Naive thymus-derived CD8-positive, alpha-beta T cell (primary cell): ENCODE data around the gene SHFL. TPM values are rescaled to one million over a fixed set of nuclear protein-coding genes. Genes with fewer than 3 reads are reported as not detected.

ENCODE experiments used
- ATAC-seq, 2 donors: fragments of 150-1000 bp; cut with Tn5 transposase in 1 of 2; sonication (Bioruptor Pico), chemical (Tn5 transposase) in 1 of 2; 1 replicate in 1 of 2; 2 replicates in 1 of 2; pipeline ENCODE4 v1.10.0; 2021; ENCODE audit warnings: mild to moderate bottlenecking in 2 of 2, moderate library complexity in 2 of 2
- POLR2A ChIA-PET: fragments of 350-600 bp; sonication (Branson Sonifier 250); formaldehyde crosslinking; loops from one replicate; lab custom pipeline; 2021; ENCODE audit warnings: antibody characterized with exemption; lab: Charles Lee
- DNase-seq, 10 donors: peaks; one replicate each; pipeline versions ENCODE4 v3.0.0 to v3.0.0-alpha.2; 2020 to 2022
- H3K27ac Mint-ChIP-seq, 10 donors: one replicate each; pipeline ENCODE4 v1.8.0; 2020 to 2022; ENCODE audit warnings: mild to moderate bottlenecking in 10 of 10, mixed read lengths in 10 of 10, moderate library complexity in 4 of 10, inconsistent platforms in 1 of 10
- H3K27me3 Mint-ChIP-seq, 5 donors: one replicate each; pipeline ENCODE4 v1.8.0; 2021 to 2022; ENCODE audit warnings: mixed read lengths in 5 of 5
- H3K36me3 Mint-ChIP-seq, 3 donors: one replicate each; pipeline ENCODE4 v1.8.0; 2020 to 2022; ENCODE audit warnings: mixed read lengths in 3 of 3, mild to moderate bottlenecking in 2 of 3, inconsistent platforms in 1 of 3
- H3K4me1 Mint-ChIP-seq, 4 donors: one replicate each; pipeline ENCODE4 v1.8.0; 2021 to 2022; ENCODE audit warnings: mixed read lengths in 4 of 4
- H3K4me3 Mint-ChIP-seq, 10 donors: one replicate each; pipeline ENCODE4 v1.8.0; 2020 to 2022; ENCODE audit warnings: mild to moderate bottlenecking in 10 of 10, mixed read lengths in 10 of 10, moderate library complexity in 6 of 10, inconsistent platforms in 1 of 10
- H3K9me3 Mint-ChIP-seq, 9 donors: one replicate each; pipeline ENCODE4 v1.8.0; 2020 to 2022; ENCODE audit warnings: mixed read lengths in 9 of 9, mild to moderate bottlenecking in 3 of 9, inconsistent platforms in 1 of 9, moderate library complexity in 1 of 9
- polyA plus RNA-seq, 3 donors: library from polyadenylated mRNA; unstranded; fragments of 300-500 nt; fragmentation: Illumina TruSeq; gene quantifications; one replicate each; pipeline ENCODE4 v1.2.3, GENCODE V29; 2021
- total RNA-seq, 8 experiments: library from RNA in 2 of 8; stranded (reverse) in 2 of 8; gene quantifications; one replicate each; pipeline ENCODE4 v1.2.3 and lab custom pipeline; 2021 to 2026

SHFL gene
- total and polyA plus RNA-seq, 5 experiments from 2014 or later: 32.0 to 113 (median 51.3) TPM

DNA sequence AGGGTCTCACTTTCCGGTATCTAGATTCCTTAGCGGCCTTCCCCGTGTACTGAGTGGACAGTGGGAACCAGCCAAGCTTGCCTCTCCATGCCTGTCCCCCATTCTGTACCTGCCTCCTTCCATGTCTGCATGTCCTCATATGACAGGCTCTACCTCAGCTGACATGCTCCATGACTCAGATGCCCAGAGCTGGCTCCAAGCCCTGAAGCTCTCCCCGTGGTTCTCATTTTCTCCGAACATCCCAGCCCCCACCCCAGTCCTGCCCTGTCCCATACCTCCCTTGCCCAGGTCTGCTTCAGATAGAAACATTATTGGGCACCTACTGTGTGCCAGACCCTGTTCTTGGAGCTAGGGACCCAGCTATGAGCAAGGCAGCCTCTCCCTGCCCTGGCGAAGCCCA, 17.1 kb upstream of the SHFL start:
- Mint-ChIP-seq H3K4me3 (no peak overlapping the region), H3K9me3 (peaks cover 0 to 4% (median 0%) of the 10 kb centered on the region in 9 donors), H3K27me3 (peaks cover 0 to 9% (median 5%) of the 10 kb centered on the region in 5 donors), H3K36me3 (no peaks in the 10 kb centered on the region), H3K4me1 (peaks cover 0 to 4% (median 1%) of the 10 kb centered on the region in 4 donors), H3K27ac (peak overlapping the region in 1 of 10 donors; percentile 69)
- POLR2A ChIA-PET: no interaction called here
- DNase-seq (no peak), ATAC-seq (no peak)

DNA sequence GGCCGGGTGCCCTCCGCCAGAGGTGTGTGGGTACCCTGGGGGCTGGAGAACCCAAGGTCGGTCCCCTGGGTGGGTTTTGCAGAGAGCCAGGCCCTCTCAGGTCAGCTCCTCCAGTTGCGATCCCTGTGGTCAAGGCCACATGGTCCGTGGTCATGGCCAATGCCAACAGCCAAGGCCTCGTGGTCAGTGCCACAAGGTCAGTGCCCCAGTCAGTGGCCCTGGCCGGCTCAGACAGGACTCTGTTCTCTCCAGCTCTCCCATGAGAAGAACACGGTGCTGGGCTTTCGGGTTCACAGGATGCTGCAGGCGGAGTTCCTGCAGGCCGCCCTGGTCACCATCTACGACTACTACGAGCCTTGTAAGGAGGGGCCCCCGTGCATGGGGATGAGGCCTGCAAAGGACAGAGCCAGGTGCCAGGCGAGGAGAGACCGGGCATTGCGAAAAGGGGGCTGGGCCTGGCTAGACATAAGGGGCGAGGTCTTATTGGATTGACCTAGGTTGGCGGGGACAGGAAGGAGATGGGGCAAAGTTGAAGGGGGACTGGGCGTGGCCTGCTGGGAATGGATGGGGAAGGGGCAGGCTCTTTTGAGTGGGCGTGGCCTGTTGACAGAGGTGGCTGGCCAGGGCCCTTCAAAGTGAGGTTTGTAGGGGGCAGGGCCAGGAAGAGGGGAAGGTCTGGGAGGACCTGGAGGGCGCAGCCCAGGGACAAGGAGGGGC, 15.2 kb upstream of the SHFL start:
- POLR2A ChIA-PET: no interaction called here
- Mint-ChIP-seq H3K27ac (no peak overlapping the region), H3K27me3 (peaks cover 0 to 7% (median 3%) of the 10 kb centered on the region in 5 donors), H3K9me3 (peaks cover 0 to 4% (median 0%) of the 10 kb centered on the region in 9 donors), H3K36me3 (no peaks in the 10 kb centered on the region), H3K4me1 (peaks cover 0 to 4% (median 1%) of the 10 kb centered on the region in 4 donors), H3K4me3 (no peak overlapping the region)
- DNase-seq (no peak), ATAC-seq (no peak)

DNA sequence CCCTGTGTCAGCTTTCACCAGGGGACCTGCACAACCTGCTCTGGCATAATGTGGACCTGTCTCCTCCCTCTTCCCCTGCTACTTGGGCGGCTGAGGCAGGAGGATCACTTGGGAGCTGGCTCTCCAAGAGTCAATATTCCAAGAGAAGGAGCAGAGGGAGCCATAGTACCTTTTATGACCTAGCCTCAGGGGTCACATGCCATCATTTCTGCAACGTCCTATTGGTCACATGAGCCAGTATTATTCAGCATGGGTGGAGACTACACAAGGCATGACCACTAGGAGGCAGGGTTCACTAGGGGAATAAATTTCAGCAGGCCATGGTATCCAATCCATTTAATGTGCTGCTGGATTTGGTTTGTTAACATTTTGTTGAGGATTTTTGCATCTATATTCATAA, 12.0 kb upstream of the SHFL start:
- H3K9me3 Mint-ChIP-seq: peaks cover 0 to 7% (median 0%) of the 10 kb centered on the region in 9 donors
- peaks cover 0 to 2% (median 0%) of the 10 kb centered on the region in 4 donors for H3K4me1 Mint-ChIP-seq
- no peak overlapping the region for H3K4me3 Mint-ChIP-seq
- no peaks in the 10 kb centered on the region for H3K36me3 Mint-ChIP-seq
- peaks cover 0 to 2% (median 0%) of the 10 kb centered on the region in 5 donors for H3K27me3 Mint-ChIP-seq
- POLR2A ChIA-PET: interaction anchor here (0.8 kb wide), 1 partner anchor 16 kb away, joined by 3 read pairs; no protein-coding TSS in a partner anchor
- no peak overlapping the region for H3K27ac Mint-ChIP-seq
- ATAC-seq (peak; percentile 80 to 83), DNase-seq (peak in 9 of 10 donors; percentile 27 to 73 (median 50))

DNA sequence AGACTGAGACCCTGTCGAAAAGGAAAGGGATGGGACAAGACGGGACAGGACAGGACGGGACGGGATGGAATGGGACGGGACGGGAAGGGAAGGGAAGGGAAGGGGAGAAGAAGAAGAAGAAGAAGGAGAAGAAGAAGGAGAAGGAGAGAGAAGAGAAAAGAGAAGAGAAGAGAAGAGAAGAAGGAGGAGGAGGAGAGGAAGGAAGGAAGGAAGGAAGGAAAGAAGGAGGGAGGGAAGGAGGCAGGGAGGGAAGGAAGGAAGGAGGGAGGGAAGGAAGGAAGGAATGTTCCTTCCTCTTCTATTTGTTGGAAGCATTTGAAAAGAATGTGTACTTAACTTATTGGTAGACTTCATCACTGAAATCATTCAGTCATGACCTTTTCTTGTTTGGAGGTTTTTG, 9.6 kb upstream of the SHFL start:
- peaks cover 0 to 2% (median 0%) of the 10 kb centered on the region in 5 donors for H3K27me3 Mint-ChIP-seq
- peaks cover 0 to 7% (median 0%) of the 10 kb centered on the region in 9 donors for H3K9me3 Mint-ChIP-seq
- H3K27ac Mint-ChIP-seq: no peak overlapping the region
- H3K4me3 Mint-ChIP-seq: no peak overlapping the region
- DNase-seq (no peak), ATAC-seq (no peak)
- POLR2A ChIA-PET: no interaction called here
- H3K4me1 Mint-ChIP-seq: peaks cover 0 to 2% (median 0%) of the 10 kb centered on the region in 4 donors
- H3K36me3 Mint-ChIP-seq: no peaks in the 10 kb centered on the region

DNA sequence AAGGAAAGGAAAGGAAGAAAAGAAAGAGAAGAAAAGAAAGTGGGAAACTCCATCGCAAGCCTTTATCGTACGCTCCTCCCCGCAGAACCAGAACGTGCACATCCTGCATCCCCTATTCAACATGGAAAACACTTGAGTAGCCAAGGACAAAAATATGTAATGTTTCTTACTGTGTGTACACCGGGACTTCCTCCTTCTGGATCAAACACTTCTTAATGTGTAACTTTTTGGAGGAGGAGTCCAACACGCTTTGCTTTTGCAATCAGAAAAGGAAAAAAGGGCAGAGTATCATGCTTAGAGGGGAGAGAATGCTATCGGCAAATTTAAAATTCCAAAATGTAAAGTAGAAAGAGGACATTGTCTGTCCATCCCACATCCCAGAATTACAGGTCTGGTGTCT, 7.8 kb upstream of the SHFL start:
- H3K36me3 Mint-ChIP-seq: no peaks in the 10 kb centered on the region
- DNase-seq: no peak
- POLR2A ChIA-PET: interaction anchor here (0.5 to 0.7 kb wide), 2 partner anchors 412 to 489 kb away, joined by 5 read pairs; no protein-coding TSS in a partner anchor
- H3K27me3 Mint-ChIP-seq: peaks cover 0 to 1% (median 0%) of the 10 kb centered on the region in 5 donors
- no peak overlapping the region for H3K27ac Mint-ChIP-seq
- no peak overlapping the region for H3K4me3 Mint-ChIP-seq
- no peaks in the 10 kb centered on the region for H3K4me1 Mint-ChIP-seq
- H3K9me3 Mint-ChIP-seq: peaks cover 0 to 7% (median 0%) of the 10 kb centered on the region in 9 donors
- ATAC-seq: no peak

DNA sequence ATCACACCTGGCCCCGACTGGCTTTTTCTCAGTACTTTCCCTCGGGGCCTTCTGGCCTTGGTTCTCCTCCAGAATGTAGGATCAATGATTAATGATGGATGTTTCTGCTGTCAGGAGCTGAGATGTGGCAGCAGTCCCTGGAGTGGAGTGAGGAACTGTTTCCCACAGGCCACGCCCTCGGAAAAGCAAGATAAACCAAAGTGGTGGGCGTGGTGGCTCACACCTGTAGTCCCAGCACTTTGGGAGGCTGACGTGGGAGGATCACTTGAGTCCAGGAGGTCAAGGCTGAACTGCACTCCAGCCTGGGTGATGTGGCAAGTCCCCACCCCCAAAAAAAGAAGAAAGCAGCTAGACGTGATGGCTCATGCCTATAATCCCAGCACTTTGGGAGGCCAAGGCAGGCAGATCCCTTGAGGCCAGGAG, 7.1 kb upstream of the SHFL start:
- no peaks in the 10 kb centered on the region for H3K4me1 Mint-ChIP-seq
- no peak overlapping the region for H3K4me3 Mint-ChIP-seq
- H3K9me3 Mint-ChIP-seq: peaks cover 0 to 5% (median 0%) of the 10 kb centered on the region in 9 donors
- POLR2A ChIA-PET: interaction anchor here (0.7 kb wide), 1 partner anchor 489 kb away, joined by 5 read pairs; no protein-coding TSS in a partner anchor
- H3K27me3 Mint-ChIP-seq: peaks cover 0 to 1% (median 0%) of the 10 kb centered on the region in 5 donors
- H3K27ac Mint-ChIP-seq: no peak overlapping the region
- DNase-seq: no peak
- H3K36me3 Mint-ChIP-seq: no peaks in the 10 kb centered on the region
- no peak for ATAC-seq

DNA sequence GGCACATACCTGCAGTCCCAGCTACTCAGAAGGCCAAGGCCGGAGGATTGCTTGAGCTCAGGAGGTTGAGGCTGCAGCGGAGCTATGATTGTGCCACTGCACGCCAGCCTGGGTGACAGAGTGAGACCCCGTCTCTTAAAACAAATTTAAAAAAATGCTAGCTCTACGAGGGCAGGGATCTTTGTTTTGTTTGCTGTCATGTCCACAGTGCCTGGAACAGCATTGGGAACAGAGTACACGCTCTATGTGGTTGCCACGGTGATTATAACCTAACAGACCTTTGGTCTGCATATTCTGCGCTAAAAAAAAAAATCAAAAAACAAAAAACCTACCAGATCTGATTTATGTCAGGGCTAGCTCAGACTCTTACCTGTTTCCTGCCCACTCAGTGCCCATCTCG, 2.2 kb upstream of the SHFL start:
- peaks cover 0 to 8% (median 0%) of the 10 kb centered on the region in 3 donors for H3K36me3 Mint-ChIP-seq
- peak overlapping the region in 8 of 10 donors; percentile 1 to 77 (median 54) for H3K27ac Mint-ChIP-seq
- POLR2A ChIA-PET: interaction anchor here (0.6 to 1.9 kb wide), 4 partner anchors 11 to 59 kb away, joined by 3 to 7 read pairs (median 4); partner anchors contain the start of gene PPAN

DNA sequence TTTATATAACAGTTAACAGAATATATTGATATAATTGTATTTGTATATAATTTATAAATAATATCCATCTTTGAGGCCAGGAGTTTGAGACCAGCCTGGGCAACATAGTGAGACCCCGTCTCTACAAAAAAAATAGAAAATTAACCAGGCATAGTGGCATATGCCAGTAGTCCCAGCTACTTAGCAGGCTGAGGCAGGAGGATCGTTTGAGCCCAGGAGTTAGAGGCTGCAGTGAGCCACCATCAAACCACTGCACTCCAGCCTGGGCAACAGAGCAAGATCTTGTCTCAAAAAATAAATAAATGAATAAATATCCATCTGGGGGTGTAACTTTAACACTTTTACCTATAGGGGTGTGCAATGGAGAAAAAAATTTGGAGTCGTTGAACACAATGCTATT, 1.3 kb upstream of the SHFL start:
- POLR2A ChIA-PET: interaction anchor here (1.0 to 1.9 kb wide), 4 partner anchors 10 to 21 kb away, joined by 3 to 7 read pairs (median 4); partner anchors contain the start of gene PPAN
- DNase-seq (no peak), ATAC-seq (no peak)
- peaks cover 0 to 13% (median 0%) of the 10 kb centered on the region in 3 donors for H3K36me3 Mint-ChIP-seq
- peaks cover 6 to 13% (median 9%) of the 10 kb centered on the region in 4 donors for H3K4me1 Mint-ChIP-seq
- H3K27me3 Mint-ChIP-seq: no peaks in the 10 kb centered on the region
- peak overlapping the region in 9 of 10 donors; percentile 80 to 95 (median 92) for H3K27ac Mint-ChIP-seq
- peak overlapping the region; percentile 27 to 89 (median 86) for H3K4me3 Mint-ChIP-seq
- H3K9me3 Mint-ChIP-seq: no peaks in the 10 kb centered on the region

More for the DNA sequence above, 2.2 kb upstream of the SHFL start:
- ATAC-seq: no peak
- no peaks in the 10 kb centered on the region for H3K9me3 Mint-ChIP-seq
- no peak for DNase-seq
- peak overlapping the region in 4 of 10 donors; percentile 3 to 39 (median 20) for H3K4me3 Mint-ChIP-seq
- H3K4me1 Mint-ChIP-seq: peaks cover 6 to 13% (median 9%) of the 10 kb centered on the region in 4 donors
- H3K27me3 Mint-ChIP-seq: no peaks in the 10 kb centered on the region

DNA sequence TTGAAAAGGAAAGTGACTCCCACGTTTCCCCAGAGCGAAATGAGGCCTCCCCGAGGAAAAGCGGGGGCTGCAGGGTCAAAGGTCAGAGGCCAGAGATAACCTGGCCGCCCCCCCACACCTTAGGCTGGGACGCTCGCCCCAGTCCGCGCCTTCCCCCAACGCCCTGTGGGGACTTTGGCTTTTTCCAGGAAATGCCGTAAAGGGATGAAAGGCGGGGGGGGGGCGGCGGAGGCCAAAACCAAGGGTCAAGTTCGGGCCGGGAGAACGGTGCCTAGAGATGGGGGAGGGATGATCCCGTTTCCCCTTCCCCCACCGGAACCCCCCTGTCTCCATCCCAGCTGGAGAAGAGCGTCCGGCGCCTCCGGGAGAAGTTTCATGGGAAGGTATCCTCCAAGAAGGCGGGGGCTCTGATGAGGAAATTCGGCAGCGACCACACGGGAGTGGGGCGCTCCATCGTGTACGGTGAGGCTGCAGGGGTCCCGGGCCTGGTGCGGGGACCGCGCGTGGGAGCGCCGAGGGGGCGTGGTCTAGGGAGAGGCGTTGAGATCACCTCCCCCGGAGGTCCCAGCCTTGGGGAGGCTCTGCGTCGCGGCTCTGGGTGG, 575 bp downstream of the SHFL start:
- peak overlapping the region; percentile 70 to 94 (median 84) for H3K4me3 Mint-ChIP-seq
- H3K27ac Mint-ChIP-seq: peak overlapping the region in 9 of 10 donors; percentile 52 to 91 (median 74)
- DNase-seq (peak in 3 of 10 donors; percentile 30 to 49 (median 30)), ATAC-seq (peak; percentile 17 to 24)
- peaks cover 10 to 21% (median 12%) of the 10 kb centered on the region in 4 donors for H3K4me1 Mint-ChIP-seq
- POLR2A ChIA-PET: interaction anchor here (1.0 to 1.3 kb wide), 2 partner anchors 11 to 16 kb away, joined by 3 to 7 read pairs; partner anchors contain the start of gene ANGPTL6
- H3K27me3 Mint-ChIP-seq: no peaks in the 10 kb centered on the region
- peaks cover 0 to 23% (median 0%) of the 10 kb centered on the region in 3 donors for H3K36me3 Mint-ChIP-seq
- no peaks in the 10 kb centered on the region for H3K9me3 Mint-ChIP-seq

DNA sequence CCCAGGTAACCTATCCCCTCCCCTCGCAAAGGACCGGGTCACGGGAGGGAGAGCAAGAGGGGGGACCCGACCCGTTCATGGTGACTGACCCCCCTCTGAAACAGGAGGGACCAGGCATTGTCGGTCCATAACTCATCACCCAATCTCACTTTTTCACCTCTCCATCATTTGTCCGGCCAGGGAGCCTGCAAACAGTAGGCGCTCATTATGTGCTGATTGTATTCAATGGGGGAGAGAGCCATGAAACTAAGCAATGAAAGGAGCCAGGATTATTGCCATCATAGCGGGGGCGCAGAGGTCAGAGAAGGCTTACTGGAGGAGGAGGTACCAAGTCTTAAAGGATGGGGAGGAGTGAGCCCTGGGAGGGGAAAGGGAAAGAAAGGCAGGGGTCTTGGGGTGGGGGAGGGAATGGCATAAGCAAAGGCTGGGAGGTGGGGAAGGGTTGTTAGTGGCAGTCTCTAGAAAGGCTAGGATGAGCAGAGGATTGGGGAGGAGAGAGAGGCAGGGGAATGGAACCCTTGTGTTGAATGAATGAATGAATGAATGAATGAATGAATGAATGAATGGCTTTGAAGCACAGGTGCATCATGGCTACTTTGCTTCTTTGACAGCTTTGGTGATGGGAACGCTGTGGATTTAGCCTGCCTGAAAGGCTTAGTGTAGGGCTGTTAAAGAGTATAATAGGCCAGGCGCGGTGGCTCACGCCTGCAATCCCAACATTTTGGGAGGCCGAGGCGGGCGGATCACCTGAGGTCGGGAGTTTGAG, 1.4 kb downstream of the SHFL start:
- Mint-ChIP-seq H3K36me3 (peaks cover 0 to 29% (median 0%) of the 10 kb centered on the region in 3 donors), H3K4me1 (peaks cover 13 to 24% (median 16%) of the 10 kb centered on the region in 4 donors), H3K27me3 (no peaks in the 10 kb centered on the region), H3K4me3 (peak overlapping the region; percentile 70 to 94 (median 84)), H3K9me3 (no peaks in the 10 kb centered on the region), H3K27ac (peak overlapping the region in 9 of 10 donors; percentile 15 to 93 (median 82))
- DNase-seq (no peak), ATAC-seq (no peak)
- POLR2A ChIA-PET: interaction anchor here (0.5 to 1.0 kb wide), 3 partner anchors 10 to 38 kb away, joined by 3 to 4 read pairs (median 3); no protein-coding TSS in a partner anchor

DNA sequence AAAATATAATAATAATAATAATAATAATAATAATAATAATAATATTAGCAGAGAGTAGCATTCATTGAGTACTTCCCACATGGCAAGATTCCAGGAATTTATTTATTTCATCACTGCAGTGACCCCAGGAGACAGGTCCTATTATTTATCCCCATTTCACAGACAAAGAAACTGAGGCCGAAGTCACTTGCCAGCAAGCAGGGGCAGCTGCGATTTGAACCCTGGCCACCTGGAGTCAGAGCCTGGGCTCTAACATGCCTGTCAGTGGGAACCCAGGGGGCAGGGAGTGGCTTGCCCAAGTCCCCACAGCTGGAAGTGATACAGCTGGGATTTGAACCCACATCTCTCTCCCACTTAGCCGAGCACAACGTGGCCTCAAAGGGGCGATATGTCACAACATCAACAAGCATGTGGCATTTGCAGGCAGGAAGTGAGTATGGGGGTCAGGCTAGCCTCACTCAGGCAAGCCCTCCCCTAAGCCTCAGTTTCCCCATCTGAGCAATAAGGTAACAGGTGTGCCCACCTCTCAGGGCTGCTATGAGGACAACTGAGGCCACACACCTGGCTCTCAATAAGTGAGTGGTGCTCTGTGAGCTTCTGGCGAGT, 2.9 kb downstream of the SHFL start:
- H3K27ac Mint-ChIP-seq: peak overlapping the region in 4 of 10 donors; percentile 34 to 71 (median 58)
- peak overlapping the region in 1 of 10 donors; percentile 24 for H3K4me3 Mint-ChIP-seq
- H3K4me1 Mint-ChIP-seq: peaks cover 15 to 26% (median 18%) of the 10 kb centered on the region in 4 donors
- H3K27me3 Mint-ChIP-seq: no peaks in the 10 kb centered on the region
- ATAC-seq (no peak), DNase-seq (no peak)
- H3K9me3 Mint-ChIP-seq: no peaks in the 10 kb centered on the region
- H3K36me3 Mint-ChIP-seq: peaks cover 5 to 39% (median 9%) of the 10 kb centered on the region in 3 donors
- POLR2A ChIA-PET: interaction anchor here (0.9 kb wide), 1 partner anchor 55 kb away, joined by 3 read pairs; no protein-coding TSS in a partner anchor
